GM06990 (cell line): ENCODE results near the gene MRTFB.

Experiments
- DNase-seq: peaks from one replicate; pipeline ENCODE4 v3.0.0-alpha.2; 2011; ENCODE audit not compliant: insufficient read length; ENCODE audit errors: extremely low read depth
- H3K27me3 ChIP-seq: replicated peaks from 2 replicates; pipeline ENCODE4 v1.6.0; 2011; ENCODE audit warnings: low read length; ENCODE audit not compliant: control insufficient read depth, insufficient read depth
- H3K36me3 ChIP-seq: 2 replicates; pipeline ENCODE4 v1.5.1; 2011; ENCODE audit warnings: low read length; ENCODE audit not compliant: control insufficient read depth, insufficient read depth
- H3K4me3 ChIP-seq: replicated peaks from 2 replicates; pipeline ENCODE4 v1.5.1; 2011; ENCODE audit warnings: low read depth, mild to moderate bottlenecking, control low read depth, low read length
- CTCF ChIP-seq: IDR thresholded peaks from 2 replicates; pipeline ENCODE4 v1.5.1; 2011; ENCODE audit warnings: low read length, control low read depth, mild to moderate bottlenecking, inconsistent platforms; ENCODE audit not compliant: insufficient read depth, poor library complexity, severe bottlenecking

The MRTFB gene

GRCh38 chr16:14148016-14148415 lies 76.9 kb downstream of the MRTFB start:
- TF ChIP-seq CTCF: no peak

GRCh38 chr16:14148569-14148968 lies 77.5 kb downstream of the MRTFB start:
- H3K36me3 ChIP-seq: no peaks in the 10 kb centered on the region
- no peak for TF ChIP-seq CTCF
- H3K4me3 ChIP-seq: no peak overlapping the region
- no peak for DNase-seq
- H3K27me3 ChIP-seq: no peaks in the 10 kb centered on the region

More at GRCh38 chr16:14148016-14148415, 76.9 kb downstream of the MRTFB start:
- H3K4me3 ChIP-seq: no peak overlapping the region
- DNase-seq: no peak
- H3K27me3 ChIP-seq: no peaks in the 10 kb centered on the region
- no peaks in the 10 kb centered on the region for H3K36me3 ChIP-seq

- no peaks in the 10 kb centered on the region for H3K27me3 ChIP-seq
- no peak for TF ChIP-seq CTCF
- H3K36me3 ChIP-seq: no peaks in the 10 kb centered on the region
- H3K4me3 ChIP-seq: no peak overlapping the region
- no peak for DNase-seq
Measured at GRCh38 chr16:14150796-14151195, 79.7 kb downstream of the MRTFB start.

- TF ChIP-seq CTCF: no peak
- H3K27me3 ChIP-seq: no peaks in the 10 kb centered on the region
- no peaks in the 10 kb centered on the region for H3K36me3 ChIP-seq
- H3K4me3 ChIP-seq: no peak overlapping the region
- no peak for DNase-seq
Measured at GRCh38 chr16:14151256-14152030, 80.3 kb downstream of the MRTFB start.

- DNase-seq: no peak
- Histone ChIP-seq H3K27me3 (no peaks in the 10 kb centered on the region), H3K4me3 (no peak overlapping the region), H3K36me3 (no peaks in the 10 kb centered on the region)
- TF ChIP-seq CTCF: no peak
Measured at GRCh38 chr16:14155572-14156190, 84.6 kb downstream of the MRTFB start.
